Neural cell (in vitro differentiated cells): ENCODE measurements around the gene GSTM3. TPM values are rescaled to one million over a fixed set of nuclear protein-coding genes. Genes with fewer than 3 reads are reported as not detected.
"Not testable (repeated sequence)": the region's sequence is repeated elsewhere in the genome, so short reads cannot be mapped to it uniquely, and the experiment has no call there.

ENCODE experiments used
- H2AFZ ChIP-seq: fragments of 200-600, 300-800 bp; sonication (generic), shearing (Covaris generic); 2 replicates; pipeline ENCODE4 v1.6.0; 2014; ENCODE audit warnings: low read depth, mild to moderate bottlenecking, antibody characterized with exemption, low read length, moderate library complexity
- H3F3A ChIP-seq: fragments of 200-600 bp; shearing (Covaris generic); 2 replicates; pipeline ENCODE4 v1.6.1; 2016; ENCODE audit warnings: mild to moderate bottlenecking, moderate library complexity, mixed read lengths, antibody characterized with exemption, low read length; ENCODE audit not compliant: insufficient read depth, poor library complexity, severe bottlenecking
- H3K27ac ChIP-seq: fragments of 200-600, 300-800 bp; sonication (generic), shearing (Covaris generic); 2 replicates; pipeline ENCODE4 v1.5.1; 2014; ENCODE audit warnings: mild to moderate bottlenecking, low read length, moderate library complexity
- H3K27me3 ChIP-seq: fragments of 300-800, 200-600 bp; sonication (generic), shearing (Covaris generic); 2 replicates; pipeline ENCODE4 v1.6.0; 2014; ENCODE audit warnings: mild to moderate bottlenecking, low read depth, low read length, moderate library complexity; ENCODE audit not compliant: insufficient read depth
- H3K36me3 ChIP-seq: fragments of 300-800, 200-600 bp; sonication (generic), shearing (Covaris generic); 2 replicates; pipeline ENCODE4 v1.5.1; 2014; ENCODE audit warnings: mild to moderate bottlenecking, antibody characterized with exemption, low read length, moderate library complexity; ENCODE audit not compliant: insufficient read depth
- H3K4me2 ChIP-seq: fragments of 300-800, 200-600 bp; sonication (generic), shearing (Covaris generic); 2 replicates; pipeline ENCODE4 v1.6.0; 2014; ENCODE audit warnings: mild to moderate bottlenecking, low read length
- H3K4me3 ChIP-seq: fragments of 300-800, 200-600 bp; sonication (generic), shearing (Covaris generic); 2 replicates; pipeline ENCODE4 v1.5.1; 2014; ENCODE audit warnings: mild to moderate bottlenecking, low read length, moderate library complexity
- H3K79me2 ChIP-seq: fragments of 200-600 bp; shearing (Covaris generic); replicated peaks from 2 replicates; pipeline ENCODE4 v1.6.0; 2014; ENCODE audit warnings: mild to moderate bottlenecking, low read length, moderate library complexity; ENCODE audit not compliant: insufficient read depth
- H3K9ac ChIP-seq: fragments of 300-800, 200-600 bp; sonication (generic), shearing (Covaris generic); 2 replicates; pipeline ENCODE4 v1.6.1; 2016; ENCODE audit warnings: mild to moderate bottlenecking, low read length, mixed read lengths
- H3K9me2 ChIP-seq: fragments of 200-600 bp; shearing (Covaris generic); 2 replicates; pipeline ENCODE4 v1.6.1; 2016; ENCODE audit warnings: mild to moderate bottlenecking, low read length, mixed read lengths; ENCODE audit not compliant: insufficient read depth
- H3K9me3 ChIP-seq: fragments of 200-600, 300-800 bp; sonication (generic), shearing (Covaris generic); 2 replicates; pipeline ENCODE4 v1.6.1; 2016; ENCODE audit warnings: mild to moderate bottlenecking, mixed run types, low read length, moderate library complexity, mixed read lengths
- H4K20me1 ChIP-seq: fragments of 200-600 bp; shearing (Covaris generic); 2 replicates; pipeline ENCODE4 v1.6.1; 2016; ENCODE audit warnings: mild to moderate bottlenecking, mixed run types; ENCODE audit not compliant: insufficient read depth
- CTCF ChIP-seq: fragments of 450-650 bp; IDR thresholded peaks from 2 replicates; pipeline ENCODE4 v1.5.1; 2014; ENCODE audit warnings: antibody characterized with exemption, mild to moderate bottlenecking, moderate library complexity; ENCODE audit not compliant: poor library complexity, severe bottlenecking
- EP300 ChIP-seq: fragments of 450-650 bp; conservative IDR thresholded peaks from 2 replicates; pipeline ENCODE4 v1.6.1; 2014; ENCODE audit warnings: antibody characterized with exemption, mild to moderate bottlenecking, moderate library complexity; ENCODE audit not compliant: poor library complexity, severe bottlenecking
- MXI1 ChIP-seq: fragments of 450-650 bp; conservative IDR thresholded peaks from 2 replicates; pipeline ENCODE4 v1.6.1; 2014; ENCODE audit warnings: antibody characterized with exemption, mild to moderate bottlenecking; ENCODE audit not compliant: poor library complexity, severe bottlenecking
- POLR2AphosphoS5 ChIP-seq: IDR thresholded peaks from 2 replicates; pipeline ENCODE4 v1.6.1; 2012
- RAD21 ChIP-seq: fragments of 450-650 bp; conservative IDR thresholded peaks from 2 replicates; pipeline ENCODE4 v1.6.1; 2014; ENCODE audit warnings: antibody characterized with exemption, mild to moderate bottlenecking, moderate library complexity
- REST ChIP-seq: IDR thresholded peaks from 2 replicates; pipeline ENCODE4 v1.6.1; 2012; ENCODE audit warnings: borderline replicate concordance
- TAF1 ChIP-seq: IDR thresholded peaks from 2 replicates; pipeline ENCODE4 v1.6.1; 2012; ENCODE audit warnings: low read depth
- polyA plus RNA-seq: library from polyadenylated mRNA; depleted of rRNA; stranded (reverse); fragments of >200 nt; gene quantifications from 2 replicates; pipeline ENCODE4 v1.2.3, GENCODE V29; 2014

Gene GSTM3
- polyA plus RNA-seq, 1 donor from 2014 or later, result 195 TPM

GRCh38 chr1:109709822-109710221 lies 31.0 kb downstream of the GSTM3 start:
- not testable (repeated sequence) for H3K36me3 ChIP-seq, H3K9me2 ChIP-seq, H3K27ac ChIP-seq, H3K4me3 ChIP-seq, H4K20me1 ChIP-seq, H2AFZ ChIP-seq, H3K9me3 ChIP-seq, H3K4me2 ChIP-seq, H3K27me3 ChIP-seq, H3K9ac ChIP-seq, H3K79me2 ChIP-seq, H3F3A ChIP-seq

GRCh38 chr1:109708949-109709348 lies 31.9 kb downstream of the GSTM3 start:
- not testable (repeated sequence) for H3K79me2 ChIP-seq, H3K36me3 ChIP-seq, H4K20me1 ChIP-seq, H3K4me3 ChIP-seq, H3K27ac ChIP-seq, H3K4me2 ChIP-seq, H3F3A ChIP-seq, H2AFZ ChIP-seq, H3K9me3 ChIP-seq, H3K27me3 ChIP-seq, H3K9ac ChIP-seq, H3K9me2 ChIP-seq

- Histone ChIP-seq H3K9ac (no peak overlapping the region), H3K27ac (no peak overlapping the region), H3K9me3 (no peaks in the 10 kb centered on the region), H3F3A (no peaks in the 10 kb centered on the region), H2AFZ (no peak overlapping the region), H3K4me3 (no peak overlapping the region), H3K27me3 (no peaks in the 10 kb centered on the region), H3K4me2 (no peak overlapping the region), H3K79me2 (no peaks in the 10 kb centered on the region), H4K20me1 (no peaks in the 10 kb centered on the region), H3K36me3 (no peaks in the 10 kb centered on the region), H3K9me2 (no peaks in the 10 kb centered on the region)
- TF ChIP-seq POLR2AphosphoS5, result no peak
- TF ChIP-seq EP300, result no peak
- TF ChIP-seq MXI1, result no peak
- TF ChIP-seq RAD21, result no peak
- TF ChIP-seq REST, result no peak
- TF ChIP-seq CTCF, result no peak
- TF ChIP-seq TAF1, result no peak
Observed at GRCh38 chr1:109705411-109705810, 35.4 kb downstream of the GSTM3 start.
